NCI-H748 (cell line): ENCODE measurements around the gene C15orf62.
A peak's percentile ranks its signal among the peaks of the same experiment; 100 is the strongest.

Source experiments
- DNase-seq: peaks from one replicate; lab custom pipeline; 2025; ENCODE audit not compliant: unreplicated experiment; lab: John Stamatoyannopoulos, UW

C15orf62 gene

GRCh38 chr15:40769274-40770146, at the start of gene C15orf62:
C15orf62 (plus strand) TSS chr15:40769980; CDS start chr15:40770496, 516 bp downstream.
- peak; percentile 58 for DNase-seq

- DNase-seq, result no peak
Observed at GRCh38 chr15:40721701-40722100, 48.1 kb upstream of the C15orf62 start.

GRCh38 chr15:40722354-40722753, 47.4 kb upstream of the C15orf62 start:
- no peak for DNase-seq

- no peak for DNase-seq
Observed at GRCh38 chr15:40722934-40723333, 46.8 kb upstream of the C15orf62 start.

GRCh38 chr15:40723919-40724318, 45.9 kb upstream of the C15orf62 start:
- DNase-seq, result no peak

GRCh38 chr15:40731034-40731433, 38.7 kb upstream of the C15orf62 start:
- no peak for DNase-seq

GRCh38 chr15:40736575-40736974, 33.2 kb upstream of the C15orf62 start:
- DNase-seq, result no peak

GRCh38 chr15:40737048-40737447, 32.7 kb upstream of the C15orf62 start:
- no peak for DNase-seq

GRCh38 chr15:40739047-40739446, 30.7 kb upstream of the C15orf62 start:
- no peak for DNase-seq

GRCh38 chr15:40739854-40740253, 29.9 kb upstream of the C15orf62 start:
- no peak for DNase-seq

- DNase-seq, result no peak
Observed at GRCh38 chr15:40743485-40743901, 26.3 kb upstream of the C15orf62 start.

- no peak for DNase-seq
Observed at GRCh38 chr15:40743921-40744814, 25.6 kb upstream of the C15orf62 start.

GRCh38 chr15:40744815-40745152, 25.0 kb upstream of the C15orf62 start:
- no peak for DNase-seq

- no peak for DNase-seq
Observed at GRCh38 chr15:40746916-40747418, 22.8 kb upstream of the C15orf62 start.

GRCh38 chr15:40747685-40748631, 21.8 kb upstream of the C15orf62 start:
- DNase-seq, result no peak

- no peak for DNase-seq
Observed at GRCh38 chr15:40749151-40749630, 20.6 kb upstream of the C15orf62 start.

- no peak for DNase-seq
Observed at GRCh38 chr15:40750885-40751284, 18.9 kb upstream of the C15orf62 start.

- DNase-seq, result no peak
Observed at GRCh38 chr15:40751745-40752144, 18.0 kb upstream of the C15orf62 start.

GRCh38 chr15:40754574-40754882, 15.3 kb upstream of the C15orf62 start:
- DNase-seq, result peak; percentile 24
